ENCODE results near the gene MYO3B.

- TF ChIP-seq CTCF (optimal IDR thresholded peaks at IDR 0.05 in 1 of 3, IDR thresholded peaks at IDR 0.05 in 1 of 3, conservative IDR thresholded peaks at IDR 0.05 in 1 of 3; ENCODE audit: extremely low read depth in 1 of 3, insufficient read depth in 2 of 3, low read length in 3 of 3) (no peak), EZH2 (IDR thresholded peaks at IDR 0.05; ENCODE audit: low read length) (no peak)
Measured at GRCh38 chr2:170446078-170446477, 268.1 kb downstream of the MYO3B start.
